ENCODE results near the gene PRPH2.

DNA sequence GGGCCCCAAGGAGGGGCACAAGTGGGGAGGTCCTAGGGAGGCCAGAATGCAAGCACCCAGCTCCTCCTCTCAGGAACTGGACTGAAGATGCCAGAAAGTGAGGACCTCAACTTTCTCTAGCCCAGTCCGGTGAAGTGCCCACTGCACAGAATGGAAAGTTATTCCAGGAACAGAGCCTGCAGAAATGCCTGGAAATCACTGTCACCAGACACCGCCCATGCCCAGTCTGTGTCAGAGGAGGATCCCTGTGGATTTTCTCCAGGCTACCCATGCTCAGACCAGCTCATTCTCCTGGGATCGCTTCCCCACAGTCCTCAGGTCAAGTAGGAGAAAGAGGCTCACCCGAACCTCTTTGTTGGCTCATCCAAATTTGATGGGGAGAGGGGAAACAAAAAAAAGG is 6.5 kb downstream of the PRPH2 start:
- TF ChIP-seq, protein P1, sequence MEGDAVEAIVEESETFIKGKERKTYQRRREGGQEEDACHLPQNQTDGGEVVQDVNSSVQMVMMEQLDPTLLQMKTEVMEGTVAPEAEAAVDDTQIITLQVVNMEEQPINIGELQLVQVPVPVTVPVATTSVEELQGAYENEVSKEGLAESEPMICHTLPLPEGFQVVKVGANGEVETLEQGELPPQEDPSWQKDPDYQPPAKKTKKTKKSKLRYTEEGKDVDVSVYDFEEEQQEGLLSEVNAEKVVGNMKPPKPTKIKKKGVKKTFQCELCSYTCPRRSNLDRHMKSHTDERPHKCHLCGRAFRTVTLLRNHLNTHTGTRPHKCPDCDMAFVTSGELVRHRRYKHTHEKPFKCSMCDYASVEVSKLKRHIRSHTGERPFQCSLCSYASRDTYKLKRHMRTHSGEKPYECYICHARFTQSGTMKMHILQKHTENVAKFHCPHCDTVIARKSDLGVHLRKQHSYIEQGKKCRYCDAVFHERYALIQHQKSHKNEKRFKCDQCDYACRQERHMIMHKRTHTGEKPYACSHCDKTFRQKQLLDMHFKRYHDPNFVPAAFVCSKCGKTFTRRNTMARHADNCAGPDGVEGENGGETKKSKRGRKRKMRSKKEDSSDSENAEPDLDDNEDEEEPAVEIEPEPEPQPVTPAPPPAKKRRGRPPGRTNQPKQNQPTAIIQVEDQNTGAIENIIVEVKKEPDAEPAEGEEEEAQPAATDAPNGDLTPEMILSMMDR (IDR thresholded peaks at IDR 0.05): no peak
- TF ChIP-seq POLR2A (IDR thresholded peaks at IDR 0.05): no peak
- no peak for TF ChIP-seq EP300 (IDR thresholded peaks at IDR 0.05)

All from stomach (tissue), 4 donors.